COLO668 (cell line): ENCODE measurements around the gene SF1.

ENCODE experiments used
- DNase-seq: peaks from one replicate; lab custom pipeline; 2025; ENCODE audit not compliant: unreplicated experiment; lab: John Stamatoyannopoulos, UW

SF1 gene

GRCh38 chr11:64784813-64785581 lies 6.7 kb upstream of the SF1 start:
- no peak for DNase-seq

GRCh38 chr11:64778223-64778472 lies 194 bp downstream of the SF1 start:
- DNase-seq: no peak

- DNase-seq: peak; percentile 96
Observed at GRCh38 chr11:64777449-64778222, 706 bp downstream of the SF1 start.

- DNase-seq: no peak
Observed at GRCh38 chr11:64776875-64777274, 1.5 kb downstream of the SF1 start.

- no peak for DNase-seq
Observed at GRCh38 chr11:64776425-64776824, 1.9 kb downstream of the SF1 start.

- no peak for DNase-seq
Observed at GRCh38 chr11:64774144-64774543, 4.2 kb downstream of the SF1 start.

- DNase-seq: no peak
Observed at GRCh38 chr11:64772303-64773018, 5.9 kb downstream of the SF1 start.

- DNase-seq: no peak
Observed at GRCh38 chr11:64771861-64772260, 6.5 kb downstream of the SF1 start.

GRCh38 chr11:64770120-64770519 lies 8.2 kb downstream of the SF1 start:
- no peak for DNase-seq

- DNase-seq: no peak
Observed at GRCh38 chr11:64769283-64769682, 9.1 kb downstream of the SF1 start.

- DNase-seq: no peak
Observed at GRCh38 chr11:64768300-64768694, 10.0 kb downstream of the SF1 start.

- DNase-seq: peak; percentile 68
Observed at GRCh38 chr11:64767344-64768299, 10.7 kb downstream of the SF1 start.

GRCh38 chr11:64766881-64767280 lies 11.5 kb downstream of the SF1 start:
- no peak for DNase-seq

GRCh38 chr11:64765851-64766665 lies 12.3 kb downstream of the SF1 start:
- DNase-seq: no peak

- no peak for DNase-seq
Observed at GRCh38 chr11:64765291-64765850, 13.0 kb downstream of the SF1 start.

GRCh38 chr11:64764753-64765152 lies 13.6 kb downstream of the SF1 start:
- DNase-seq: no peak

GRCh38 chr11:64764040-64764611 lies 14.2 kb downstream of the SF1 start:
- no peak for DNase-seq

GRCh38 chr11:64763526-64764039 lies 14.8 kb downstream of the SF1 start:
- no peak for DNase-seq
